Esophagus squamous epithelium (tissue), 4 donors: Measurements from ENCODE around the gene NUMBL.

Source experiments
- CTCF ChIP-seq, 6 experiments: fragments of 450-650 bp in 4 of 6; fragments of 200-600 bp in 2 of 6; sonication (generic) in 2 of 6; IDR thresholded peaks; one replicate each; pipeline ENCODE4 v1.5.1; 2016 to 2019; ENCODE audit warnings: antibody characterized with exemption in 6 of 6, mild to moderate bottlenecking in 4 of 6, moderate library complexity in 4 of 6
- POLR2A ChIP-seq, 4 donors: fragments of 450-650 bp; IDR thresholded peaks; one replicate each; pipeline ENCODE4 v1.6.1; 2017; ENCODE audit warnings: antibody characterized with exemption in 4 of 4, mild to moderate bottlenecking in 4 of 4, moderate library complexity in 3 of 4

GRCh38 chr19:40633207-40633606, 57.2 kb downstream of the NUMBL start:
- TF ChIP-seq CTCF (IDR thresholded peaks at IDR 0.05), result no peak
- no peak for TF ChIP-seq POLR2A (IDR thresholded peaks at IDR 0.05)
